Globus pallidus (tissue), 1 donor: ENCODE data around the gene FURIN.
"Not testable (repeated sequence)": the region's sequence is repeated elsewhere in the genome, so short reads cannot be mapped to it uniquely, and the experiment has no call there.

Experiments
- DNase-seq: peaks from one replicate; pipeline ENCODE4 v3.0.0-alpha.2; 2015; ENCODE audit warnings: low spot score

FURIN gene

DNA sequence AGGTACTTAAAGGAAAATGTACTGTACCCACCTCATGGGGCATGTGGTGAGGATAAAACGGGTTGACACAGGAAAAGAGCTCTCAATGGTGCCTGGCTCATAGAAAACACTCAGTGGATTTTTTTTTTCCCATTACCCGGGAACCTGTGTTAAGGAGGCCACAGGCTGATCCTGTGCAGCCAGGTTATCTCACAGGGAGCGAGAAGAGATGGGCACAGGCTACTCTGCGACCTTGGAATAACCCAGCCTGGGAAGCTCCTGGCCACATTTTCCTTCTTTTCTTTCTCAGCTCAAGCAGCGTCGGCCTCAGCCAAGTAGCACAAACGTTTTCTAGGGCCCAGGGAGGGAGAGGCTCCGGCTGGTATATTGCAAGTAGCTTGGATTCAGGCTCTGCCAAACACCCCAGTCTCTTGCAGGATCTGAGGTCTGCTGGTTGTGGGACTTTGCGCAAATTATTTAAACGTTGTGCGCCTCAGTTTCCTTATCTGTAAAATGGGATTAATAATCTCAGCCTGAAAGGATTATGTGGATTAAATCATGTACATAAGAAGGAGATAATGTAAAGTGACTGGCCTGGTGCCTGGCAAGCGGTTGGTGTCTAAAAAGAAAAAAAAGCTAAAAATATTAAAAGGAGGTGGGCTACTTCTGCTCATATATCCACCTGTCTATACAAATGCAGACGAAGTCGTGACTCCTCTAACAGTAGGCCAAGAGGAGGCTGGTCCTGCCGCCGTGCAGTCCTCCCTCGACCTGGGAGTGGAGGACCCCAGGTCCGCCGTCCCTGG, 2.2 kb downstream of the FURIN start:
- DNase-seq: no peak

- DNase-seq: no peak
Measured at GRCh38 chr15:90871139-90871715, 2.8 kb downstream of the FURIN start.

DNA sequence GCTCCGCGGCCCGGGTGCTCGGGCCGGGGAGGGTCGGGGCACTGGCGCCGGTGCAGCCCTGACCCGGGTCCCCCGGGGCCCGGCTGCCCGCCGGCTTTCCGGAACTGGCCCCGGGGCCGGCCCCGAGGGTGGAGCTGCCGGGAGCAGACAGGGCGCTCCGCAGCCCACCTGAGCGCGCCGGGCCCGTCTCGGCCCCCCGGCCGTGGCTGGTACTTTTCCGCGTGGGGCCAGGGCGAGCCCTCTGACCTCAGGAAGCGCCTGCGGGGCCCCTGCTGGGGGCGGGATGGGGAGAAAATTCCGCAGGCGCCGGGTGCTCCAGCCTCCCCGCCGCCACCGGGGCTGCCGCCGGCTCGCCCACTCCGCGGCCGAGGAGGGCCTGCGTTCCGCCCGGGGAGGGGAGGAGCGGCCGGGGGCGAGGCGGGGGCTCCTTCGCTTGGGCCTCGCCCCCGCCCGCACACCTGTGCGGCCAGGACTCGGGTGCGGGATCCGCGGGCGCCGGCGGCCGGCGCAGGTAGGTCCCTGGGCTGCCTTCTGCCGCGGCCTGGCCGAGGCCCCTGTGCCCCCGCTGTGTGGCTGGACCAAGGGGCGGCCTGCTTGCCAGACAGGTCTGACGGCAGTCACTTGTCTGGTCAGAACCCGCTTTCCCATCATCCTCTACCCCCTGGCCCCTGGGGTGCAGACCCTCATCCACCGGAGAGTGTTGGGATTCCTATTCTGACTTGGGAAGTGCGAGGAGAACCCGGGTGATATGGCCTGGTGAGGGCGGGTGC, 3.5 kb downstream of the FURIN start:
- no peak for DNase-seq

- DNase-seq: no peak
Measured at GRCh38 chr15:90872486-90873184, 4.2 kb downstream of the FURIN start.

DNA sequence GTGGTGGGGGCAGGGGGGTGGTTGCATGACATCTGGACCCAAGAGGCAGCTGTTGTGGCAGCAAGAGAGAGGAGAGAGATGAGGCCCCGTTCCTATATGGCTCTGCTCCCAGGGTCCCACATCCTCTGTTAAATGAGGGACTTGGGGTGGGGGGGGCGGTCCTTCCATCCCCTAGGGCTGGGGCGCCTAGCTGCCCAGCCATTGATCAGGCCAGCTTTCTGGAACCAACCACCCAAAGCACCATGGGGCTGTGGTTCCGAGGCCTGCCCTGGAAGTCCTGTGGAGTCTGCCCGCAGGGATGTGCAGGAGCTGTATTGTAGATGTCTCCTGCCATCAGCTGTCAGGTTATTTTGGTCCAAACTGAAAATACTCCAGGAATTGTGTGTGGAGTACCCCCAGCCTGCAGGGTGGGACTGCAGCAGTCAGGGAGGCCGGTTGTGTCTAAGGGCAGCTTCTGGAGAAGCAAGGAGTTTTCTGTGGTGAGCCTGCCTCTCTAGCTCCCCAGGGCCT, 5.2 kb downstream of the FURIN start:
- DNase-seq: no peak

GRCh38 chr15:90873998-90874605, 5.7 kb downstream of the FURIN start:
- DNase-seq: no peak

- not testable (repeated sequence) for DNase-seq
Measured at GRCh38 chr15:90874986-90875385, 6.6 kb downstream of the FURIN start.

GRCh38 chr15:90875549-90875981, 7.2 kb downstream of the FURIN start:
- no peak for DNase-seq

GRCh38 chr15:90876046-90876445, 7.7 kb downstream of the FURIN start:
- DNase-seq: no peak

DNA sequence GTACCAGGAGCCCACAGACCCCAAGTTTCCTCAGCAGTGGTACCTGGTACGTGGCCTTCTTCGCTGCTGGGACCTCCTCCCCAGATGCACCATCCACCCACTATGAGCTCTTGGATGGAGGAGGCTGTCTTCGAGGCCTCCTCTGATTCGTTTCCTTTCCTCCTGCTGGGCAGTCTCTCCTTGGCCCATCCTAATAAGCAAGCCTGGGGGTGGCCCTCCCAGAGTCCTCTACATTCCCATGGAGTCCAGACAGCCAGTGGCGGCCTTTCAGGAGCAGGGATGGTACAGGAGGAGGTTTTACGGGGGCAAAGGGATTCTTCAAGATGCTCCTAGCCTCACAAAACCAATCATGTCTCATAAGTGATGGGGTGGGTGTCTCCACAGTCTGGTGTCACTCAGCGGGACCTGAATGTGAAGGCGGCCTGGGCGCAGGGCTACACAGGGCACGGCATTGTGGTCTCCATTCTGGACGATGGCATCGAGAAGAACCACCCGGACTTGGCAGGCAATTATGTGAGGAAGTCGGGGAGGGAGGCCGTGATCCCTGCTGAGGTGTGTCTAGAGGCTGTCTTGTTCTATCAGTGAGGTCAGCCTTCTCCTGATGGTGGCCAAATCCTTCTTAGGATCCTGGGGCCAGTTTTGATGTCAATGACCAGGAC, 8.3 kb downstream of the FURIN start:
- DNase-seq: no peak

DNA sequence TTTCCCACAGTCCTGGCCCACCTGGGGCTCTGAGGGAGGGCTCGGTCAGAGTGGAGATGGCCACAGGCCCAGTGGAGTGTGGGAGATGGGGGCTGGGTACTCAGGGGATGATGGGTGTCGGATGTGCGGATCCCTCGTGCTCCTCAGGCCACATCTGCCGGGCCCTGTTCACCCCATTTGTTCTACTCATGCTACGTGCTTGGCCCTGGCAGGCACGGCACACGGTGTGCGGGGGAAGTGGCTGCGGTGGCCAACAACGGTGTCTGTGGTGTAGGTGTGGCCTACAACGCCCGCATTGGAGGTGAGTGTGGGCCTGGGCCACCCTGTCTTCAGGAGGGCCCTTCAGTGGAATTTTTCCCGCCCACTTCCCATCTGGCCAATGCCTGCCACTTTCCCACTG, 8.9 kb downstream of the FURIN start:
- DNase-seq: no peak

- no peak for DNase-seq
Measured at GRCh38 chr15:90877996-90878395, 9.6 kb downstream of the FURIN start.

DNA sequence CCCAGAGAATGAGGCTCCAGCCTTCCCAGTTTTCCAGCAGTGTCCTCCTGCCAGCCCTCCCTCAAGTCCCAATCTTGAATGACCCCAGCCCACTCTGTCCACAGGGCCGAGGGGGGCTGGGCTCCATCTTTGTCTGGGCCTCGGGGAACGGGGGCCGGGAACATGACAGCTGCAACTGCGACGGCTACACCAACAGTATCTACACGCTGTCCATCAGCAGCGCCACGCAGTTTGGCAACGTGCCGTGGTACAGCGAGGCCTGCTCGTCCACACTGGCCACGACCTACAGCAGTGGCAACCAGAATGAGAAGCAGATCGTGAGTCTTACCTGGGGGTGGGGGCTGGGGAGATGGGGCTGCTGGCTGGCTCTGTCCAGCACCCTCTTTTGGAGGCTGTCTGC, 10.3 kb downstream of the FURIN start:
- DNase-seq: no peak

DNA sequence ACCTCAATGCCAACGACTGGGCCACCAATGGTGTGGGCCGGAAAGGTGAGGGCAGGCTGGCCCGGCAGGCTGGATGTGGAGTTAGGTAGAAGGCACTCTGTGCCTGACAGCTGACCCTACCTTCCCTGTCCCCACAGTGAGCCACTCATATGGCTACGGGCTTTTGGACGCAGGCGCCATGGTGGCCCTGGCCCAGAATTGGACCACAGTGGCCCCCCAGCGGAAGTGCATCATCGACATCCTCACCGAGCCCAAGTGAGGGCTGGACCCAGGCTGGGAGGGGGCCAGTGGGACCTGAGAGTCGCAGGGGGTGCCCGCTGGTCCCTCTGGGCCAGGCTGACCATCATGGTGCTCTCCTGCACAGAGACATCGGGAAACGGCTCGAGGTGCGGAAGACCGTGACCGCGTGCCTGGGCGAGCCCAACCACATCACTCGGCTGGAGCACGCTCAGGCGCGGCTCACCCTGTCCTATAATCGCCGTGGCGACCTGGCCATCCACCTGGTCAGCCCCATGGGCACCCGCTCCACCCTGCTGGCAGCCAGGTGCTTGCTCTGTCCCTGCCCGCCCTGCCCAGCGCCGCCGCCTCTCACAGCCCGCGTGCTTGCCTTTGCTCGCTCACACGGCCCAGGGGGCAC, 11.5 kb downstream of the FURIN start:
- DNase-seq: no peak

GRCh38 chr15:90880381-90881145, 12.2 kb downstream of the FURIN start:
- DNase-seq: no peak

DNA sequence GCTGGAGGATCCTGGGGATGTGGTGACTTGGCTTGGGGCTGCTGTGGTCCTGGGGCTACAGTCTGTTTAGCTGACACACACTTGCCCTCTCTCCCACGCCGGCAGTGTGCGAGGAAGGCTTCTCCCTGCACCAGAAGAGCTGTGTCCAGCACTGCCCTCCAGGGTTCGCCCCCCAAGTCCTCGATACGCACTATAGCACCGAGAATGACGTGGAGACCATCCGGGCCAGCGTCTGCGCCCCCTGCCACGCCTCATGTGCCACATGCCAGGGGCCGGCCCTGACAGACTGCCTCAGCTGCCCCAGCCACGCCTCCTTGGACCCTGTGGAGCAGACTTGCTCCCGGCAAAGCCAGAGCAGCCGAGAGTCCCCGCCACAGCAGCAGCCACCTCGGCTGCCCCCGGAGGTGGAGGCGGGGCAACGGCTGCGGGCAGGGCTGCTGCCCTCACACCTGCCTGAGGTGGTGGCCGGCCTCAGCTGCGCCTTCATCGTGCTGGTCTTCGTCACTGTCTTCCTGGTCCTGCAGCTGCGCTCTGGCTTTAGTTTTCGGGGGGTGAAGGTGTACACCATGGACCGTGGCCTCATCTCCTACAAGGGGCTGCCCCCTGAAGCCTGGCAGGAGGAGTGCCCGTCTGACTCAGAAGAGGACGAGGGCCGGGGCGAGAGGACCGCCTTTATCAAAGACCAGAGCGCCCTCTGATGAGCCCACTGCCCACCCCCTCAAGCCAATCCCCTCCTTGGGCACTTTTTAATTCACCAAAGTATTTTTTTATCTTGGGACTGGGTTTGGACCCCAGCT, 13.0 kb downstream of the FURIN start:
- no peak for DNase-seq

DNA sequence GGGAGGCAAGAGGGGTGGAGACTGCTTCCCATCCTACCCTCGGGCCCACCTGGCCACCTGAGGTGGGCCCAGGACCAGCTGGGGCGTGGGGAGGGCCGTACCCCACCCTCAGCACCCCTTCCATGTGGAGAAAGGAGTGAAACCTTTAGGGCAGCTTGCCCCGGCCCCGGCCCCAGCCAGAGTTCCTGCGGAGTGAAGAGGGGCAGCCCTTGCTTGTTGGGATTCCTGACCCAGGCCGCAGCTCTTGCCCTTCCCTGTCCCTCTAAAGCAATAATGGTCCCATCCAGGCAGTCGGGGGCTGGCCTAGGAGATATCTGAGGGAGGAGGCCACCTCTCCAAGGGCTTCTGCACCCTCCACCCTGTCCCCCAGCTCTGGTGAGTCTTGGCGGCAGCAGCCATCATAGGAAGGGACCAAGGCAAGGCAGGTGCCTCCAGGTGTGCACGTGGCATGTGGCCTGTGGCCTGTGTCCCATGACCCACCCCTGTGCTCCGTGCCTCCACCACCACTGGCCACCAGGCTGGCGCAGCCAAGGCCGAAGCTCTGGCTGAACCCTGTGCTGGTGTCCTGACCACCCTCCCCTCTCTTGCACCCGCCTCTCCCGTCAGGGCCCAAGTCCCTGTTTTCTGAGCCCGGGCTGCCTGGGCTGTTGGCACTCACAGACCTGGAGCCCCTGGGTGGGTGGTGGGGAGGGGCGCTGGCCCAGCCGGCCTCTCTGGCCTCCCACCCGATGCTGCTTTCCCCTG, 13.8 kb downstream of the FURIN start:
- DNase-seq: no peak

DNA sequence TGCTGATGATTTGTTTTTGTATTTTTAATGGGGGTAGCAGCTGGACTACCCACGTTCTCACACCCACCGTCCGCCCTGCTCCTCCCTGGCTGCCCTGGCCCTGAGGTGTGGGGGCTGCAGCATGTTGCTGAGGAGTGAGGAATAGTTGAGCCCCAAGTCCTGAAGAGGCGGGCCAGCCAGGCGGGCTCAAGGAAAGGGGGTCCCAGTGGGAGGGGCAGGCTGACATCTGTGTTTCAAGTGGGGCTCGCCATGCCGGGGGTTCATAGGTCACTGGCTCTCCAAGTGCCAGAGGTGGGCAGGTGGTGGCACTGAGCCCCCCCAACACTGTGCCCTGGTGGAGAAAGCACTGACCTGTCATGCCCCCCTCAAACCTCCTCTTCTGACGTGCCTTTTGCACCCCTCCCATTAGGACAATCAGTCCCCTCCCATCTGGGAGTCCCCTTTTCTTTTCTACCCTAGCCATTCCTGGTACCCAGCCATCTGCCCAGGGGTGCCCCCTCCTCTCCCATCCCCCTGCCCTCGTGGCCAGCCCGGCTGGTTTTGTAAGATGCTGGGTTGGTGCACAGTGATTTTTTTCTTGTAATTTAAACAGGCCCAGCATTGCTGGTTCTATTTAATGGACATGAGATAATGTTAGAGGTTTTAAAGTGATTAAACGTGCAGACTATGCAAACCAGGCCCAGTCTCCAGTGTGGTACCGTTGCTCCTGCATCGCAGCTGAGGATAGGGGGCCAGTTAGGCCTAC, 14.6 kb downstream of the FURIN start:
- no peak for DNase-seq
